Head of caudate nucleus (tissue), 42 donors: Measurements from ENCODE around the gene BEST2.
A peak's percentile ranks its signal among the peaks of the same experiment; 100 is the strongest.

Experiments
- DNase-seq, 42 donors: peaks; one replicate each; pipeline versions ENCODE4 v3.0.0 to v3.0.0-alpha.2; 2020 to 2021; ENCODE audit warnings: mixed read lengths in 7 of 42
- intact Hi-C: fragments of 100-400 bp; cut with DNase I; formaldehyde crosslinking; loops from one replicate; pipeline ENCODE4 v1.15.0; 2022

BEST2 gene

GRCh38 chr19:12783849-12784393 lies 32.3 kb downstream of the BEST2 start:
- DNase-seq = peak in 1 of 42 donors; percentile 23
- intact Hi-C loops = no loop called here

- no peak for DNase-seq
- intact Hi-C loops = no loop called here
Measured at GRCh38 chr19:12784394-12784870, 32.8 kb downstream of the BEST2 start.

GRCh38 chr19:12784871-12785430 lies 33.4 kb downstream of the BEST2 start:
- intact Hi-C loops = no loop called here
- DNase-seq = no peak

GRCh38 chr19:12785431-12786031 lies 33.9 kb downstream of the BEST2 start:
- intact Hi-C loops = no loop called here
- peak in 9 of 42 donors; percentile 27 to 54 (median 44) for DNase-seq

GRCh38 chr19:12786141-12786870 lies 34.7 kb downstream of the BEST2 start:
- peak in 37 of 42 donors; percentile 27 to 79 (median 54) for DNase-seq
- intact Hi-C loops = no loop called here

- no peak for DNase-seq
Measured at GRCh38 chr19:12786952-12787351, 35.4 kb downstream of the BEST2 start.

GRCh38 chr19:12787458-12787857 lies 35.9 kb downstream of the BEST2 start:
- DNase-seq = no peak
- intact Hi-C loops = no loop called here

More at GRCh38 chr19:12786952-12787351, 35.4 kb downstream of the BEST2 start:
- intact Hi-C loops = no loop called here

GRCh38 chr19:12788042-12788681 lies 36.6 kb downstream of the BEST2 start:
- DNase-seq = no peak
- intact Hi-C loops = no loop called here

GRCh38 chr19:12788682-12789097 lies 37.1 kb downstream of the BEST2 start:
- peak in 40 of 42 donors; percentile 52 to 89 (median 72) for DNase-seq
- intact Hi-C loops = no loop called here

GRCh38 chr19:12789098-12789903 lies 37.7 kb downstream of the BEST2 start:
- peak in 1 of 42 donors; percentile 55 for DNase-seq
- intact Hi-C loops = no loop called here

GRCh38 chr19:12789904-12790619 lies 38.5 kb downstream of the BEST2 start:
- peak; percentile 87 to 99 (median 96) for DNase-seq
- intact Hi-C loops = no loop called here

GRCh38 chr19:12790628-12791344 lies 39.2 kb downstream of the BEST2 start:
- intact Hi-C loops = no loop called here

GRCh38 chr19:12791345-12792050 lies 39.9 kb downstream of the BEST2 start, which contains the start of gene JUNB:
Gene JUNB (plus strand): TSS chr19:12791486. CDS start chr19:12791772, 286 bp downstream.
- DNase-seq = peak; percentile 94 to 100 (median 99)

More at GRCh38 chr19:12790628-12791344, 39.2 kb downstream of the BEST2 start:
- DNase-seq = peak in 3 of 42 donors; percentile 19 to 55 (median 42)

GRCh38 chr19:12792051-12792852 lies 40.7 kb downstream of the BEST2 start:
- DNase-seq = peak in 39 of 42 donors; percentile 45 to 83 (median 65)
- intact Hi-C loops = no loop called here

More at GRCh38 chr19:12791345-12792050, 39.9 kb downstream of the BEST2 start, which contains the start of gene JUNB:
- intact Hi-C loops = no loop called here

- DNase-seq = peak in 1 of 42 donors; percentile 64
- intact Hi-C loops = no loop called here
Measured at GRCh38 chr19:12792853-12793289, 41.3 kb downstream of the BEST2 start.
